ENCODE results near the gene SLC3A2.

DNA sequence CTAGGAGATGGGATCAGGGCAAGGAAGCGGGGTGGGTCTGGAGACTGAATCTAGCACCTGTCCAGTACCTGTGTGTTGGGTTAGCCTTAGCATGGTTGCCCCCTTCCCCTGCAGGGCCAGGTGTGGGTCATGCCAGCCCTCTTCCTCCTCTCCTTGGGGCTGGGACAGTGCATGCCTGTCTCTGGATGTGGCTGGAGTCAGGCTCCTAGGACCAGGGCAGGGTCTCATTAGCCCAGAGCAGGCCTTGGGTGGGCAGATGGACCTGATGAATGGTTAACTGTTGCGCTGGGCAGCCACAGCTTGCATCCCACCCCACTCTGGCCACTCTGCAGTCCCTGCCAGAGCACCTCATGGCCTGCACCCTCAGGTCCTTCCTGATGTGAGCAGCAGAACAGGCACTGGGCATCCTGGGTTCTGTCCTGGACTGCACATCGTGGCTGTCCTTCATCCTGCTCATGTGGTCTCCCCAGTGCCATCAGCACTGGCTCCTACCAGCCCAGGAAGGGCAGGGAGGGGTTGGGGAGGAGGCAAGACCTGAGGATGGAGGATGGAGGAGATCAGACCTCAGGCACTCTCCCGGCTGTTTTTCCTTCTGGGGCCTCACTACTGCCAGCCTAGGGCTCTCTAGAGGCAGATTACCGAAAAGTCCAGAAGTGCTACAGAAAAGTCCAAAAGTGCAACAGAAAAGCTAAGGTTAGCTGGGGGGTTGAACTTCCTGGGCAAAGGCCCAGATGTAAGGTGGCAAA, 53.2 kb downstream of the SLC3A2 start:
- TF ChIP-seq CTCF (CRISPR knock-in tag; IDR thresholded peaks at IDR 0.05) (no peak), ZNF274 (CRISPR knock-in tag; IDR thresholded peaks at IDR 0.05) (no peak), ZNF484 (CRISPR knock-in tag; IDR thresholded peaks at IDR 0.05; ENCODE audit: borderline replicate concordance, low read depth) (no peak), STAG1 (CRISPR knock-in tag; IDR thresholded peaks at IDR 0.05) (no peak), ZBTB33 (CRISPR knock-in tag; IDR thresholded peaks at IDR 0.05) (no peak), CHD4 (IDR thresholded peaks at IDR 0.05; ENCODE audit: borderline replicate concordance, low read length) (no peak)
